Heart right ventricle (tissue), 16 donors: Measurements from ENCODE around the gene DHRS13. TPM values are rescaled to one million over a fixed set of nuclear protein-coding genes. Genes with fewer than 3 reads are reported as not detected.

Experiments used
- ATAC-seq, 8 donors: fragments of 200-7000 bp; cut with Tn5 transposase; one replicate each; pipeline ENCODE4 v1.9.1; 2020; ENCODE audit warnings: mild to moderate bottlenecking in 8 of 8, moderate library complexity in 8 of 8, moderate number of reproducible peaks in 1 of 8
- DNase-seq, 2 donors: peaks; one replicate each; pipeline ENCODE4 v3.0.0-alpha.2; 2020
- H3K27ac ChIP-seq, 10 donors: fragments of 200-600 bp; sonication (generic) in 2 of 10; one replicate each; pipeline versions ENCODE4 v1.5.0 to v1.8.0; 2020 to 2022; ENCODE audit warnings: mild to moderate bottlenecking in 3 of 10
- H3K27me3 ChIP-seq, 7 donors: fragments of 200-600 bp; one replicate each; pipeline ENCODE4 v1.8.0; 2021 to 2022; ENCODE audit warnings: mild to moderate bottlenecking in 2 of 7
- H3K36me3 ChIP-seq, 9 donors: fragments of 200-600 bp; sonication (generic) in 1 of 9; one replicate each; pipeline versions ENCODE4 v1.5.0 to v1.8.0; 2020 to 2022; ENCODE audit warnings: mild to moderate bottlenecking in 2 of 9
- H3K4me1 ChIP-seq, 9 donors: fragments of 200-600 bp; sonication (generic) in 1 of 9; one replicate each; pipeline versions ENCODE4 v1.5.0 to v1.8.0; 2020 to 2022; ENCODE audit warnings: mild to moderate bottlenecking in 4 of 9
- H3K4me3 ChIP-seq, 10 donors: fragments of 200-600 bp; sonication (generic) in 2 of 10; one replicate each; pipeline versions ENCODE4 v1.5.0 to v1.8.0; 2020 to 2022; ENCODE audit warnings: mild to moderate bottlenecking in 7 of 10, moderate library complexity in 2 of 10
- H3K9me3 ChIP-seq, 11 donors: fragments of 200-600 bp in 10 of 11; sonication (generic) in 2 of 11; one replicate each; pipeline versions ENCODE4 v1.5.0 to v1.8.0; 2013 to 2022; ENCODE audit warnings: mild to moderate bottlenecking in 2 of 11, control low read depth in 1 of 11, moderate library complexity in 1 of 11
- WGBS, 2 donors: extraction: QIAGEN DNeasy Blood & Tissue Kit; methylation state at CpG; one replicate each; pipeline ENCODE4 v1.1.7; 2013; ENCODE audit warnings: inconsistent platforms in 1 of 2; 5-methylcytosine and 5-hydroxymethylcytosine counted together
- intact Hi-C, 10 donors: fragments of 100-400 bp; cut with DNase I; formaldehyde crosslinking; loops; one replicate each; pipeline versions ENCODE4 v1.11.1 to v1.14.2; 2022
- polyA plus RNA-seq, 2 donors: library from polyadenylated mRNA; stranded (reverse); fragments of 200-250 nt; gene quantifications; one replicate each; pipeline ENCODE4 v1.2.3, GENCODE V29; 2013
- total RNA-seq, 10 donors: library from RNA; stranded (reverse); fragmentation: NEBNext Ultra II Directional in 3 of 10; extraction: Animal tissue kit (Norgen Biotek cat#: 25700) in 3 of 10; gene quantifications; one replicate each; pipeline versions ENCODE4 v1.2.1 to v1.2.4, GENCODE V29; 2021 to 2023
- TF ChIP-seq, protein P1 (sequence below), 9 donors: fragments of 200-600 bp; sonication (generic) in 2 of 9; IDR thresholded peaks; one replicate each; pipeline versions ENCODE4 v1.5.0 to v1.8.0; 2021 to 2022; ENCODE audit warnings: antibody characterized with exemption in 9 of 9, mild to moderate bottlenecking in 5 of 9, moderate library complexity in 1 of 9
- donor health status: Arrhythmogenic right ventricular cardiomyopathy.
- donor health status: ischemic (EF 13 %, LVEDD 7.1; RV severe dilation, severe dysfunction).
- donor health status: healthy with polysubstance abuse.
- donor health status: DM: no; HTN: yes; CAD: no.
- donor health status: DM: no; HTN: no; CAD: no.
- donor health status: ischemic (EF 25% LVEDD 6.9; RV normal size, moderate dysfunction).
- donor health status: ischemic (EF 25% LVEDD 5.7; RV mildly dilated, moderate dysfunction).
- donor health status: healthy.
- donor health status: DM: yes; HTN: yes; CAD: no.
- donor health status: Ischemic cardiomyopathy.
- donor health status: ischemic (EF 35%, LVEDD 5.7; RV mildly dilated, moderate dysfunction).
- donor health status: nonischemic (EF 11% LVEDD 7.7; RV severe dilation, severe dysfunction).
- donor health status: DM: yes; HTN: yes; CAD: no.
- donor health status: PGD.
- donor health status: ischemic (EF 29% LVEDD 5.4; RV normal size, mild dysfunction).
- donor health status: nonischemic (EF 23%, LVEDD 6.1; RV moderate dilation, normal function).

The DHRS13 gene
- total and polyA plus RNA-seq, 12 donors, result 1.1 to 5.6 (median 2.6) TPM

DNA sequence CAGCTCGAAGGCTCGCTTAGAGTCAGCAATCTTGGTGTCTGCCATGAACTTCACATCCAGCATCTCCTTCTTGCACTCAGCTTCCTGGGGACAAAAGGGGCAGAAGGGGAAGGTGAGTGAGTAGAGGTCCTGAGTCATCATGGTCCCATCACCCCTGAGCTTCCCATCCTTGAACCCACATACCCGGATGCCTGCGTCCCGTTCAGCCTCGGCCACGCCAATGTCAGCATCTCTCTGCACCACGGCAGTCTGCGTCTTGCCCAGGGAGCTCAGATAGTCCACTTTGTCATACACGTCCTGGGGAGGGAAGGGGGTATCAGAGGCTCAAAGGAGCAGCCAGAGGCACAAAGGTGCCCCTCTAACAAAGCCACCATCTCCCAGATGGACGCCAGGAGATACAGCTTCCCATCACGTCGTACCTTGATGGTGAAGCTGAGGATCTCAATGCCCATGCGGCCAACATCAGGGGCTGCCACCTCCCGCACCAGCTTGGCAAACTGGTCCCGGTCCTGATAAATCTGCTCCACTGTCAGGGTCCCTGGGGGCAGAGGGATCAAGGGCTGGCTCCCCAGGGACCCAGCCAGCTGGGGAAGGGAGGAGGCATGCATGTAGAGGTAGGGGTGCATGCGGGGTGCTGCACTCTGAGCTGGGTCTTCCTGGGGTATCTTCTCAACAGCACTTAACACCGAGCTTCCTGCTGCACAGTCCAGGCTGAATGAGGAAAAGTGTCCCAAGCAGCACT lies 20.6 kb downstream of the DHRS13 start:
- DNase-seq (no peak), ATAC-seq (no peak)
- peaks cover 0 to 91% (median 48%) of the 10 kb centered on the region in 9 donors for H3K36me3 ChIP-seq
- H3K9me3 ChIP-seq, result no peaks in the 10 kb centered on the region
- H3K27ac ChIP-seq, result no peak overlapping the region
- no peak overlapping the region for H3K4me3 ChIP-seq
- no peaks in the 10 kb centered on the region for H3K27me3 ChIP-seq
- peaks cover 0 to 13% (median 5%) of the 10 kb centered on the region in 9 donors for H3K4me1 ChIP-seq
- TF ChIP-seq, protein P1, sequence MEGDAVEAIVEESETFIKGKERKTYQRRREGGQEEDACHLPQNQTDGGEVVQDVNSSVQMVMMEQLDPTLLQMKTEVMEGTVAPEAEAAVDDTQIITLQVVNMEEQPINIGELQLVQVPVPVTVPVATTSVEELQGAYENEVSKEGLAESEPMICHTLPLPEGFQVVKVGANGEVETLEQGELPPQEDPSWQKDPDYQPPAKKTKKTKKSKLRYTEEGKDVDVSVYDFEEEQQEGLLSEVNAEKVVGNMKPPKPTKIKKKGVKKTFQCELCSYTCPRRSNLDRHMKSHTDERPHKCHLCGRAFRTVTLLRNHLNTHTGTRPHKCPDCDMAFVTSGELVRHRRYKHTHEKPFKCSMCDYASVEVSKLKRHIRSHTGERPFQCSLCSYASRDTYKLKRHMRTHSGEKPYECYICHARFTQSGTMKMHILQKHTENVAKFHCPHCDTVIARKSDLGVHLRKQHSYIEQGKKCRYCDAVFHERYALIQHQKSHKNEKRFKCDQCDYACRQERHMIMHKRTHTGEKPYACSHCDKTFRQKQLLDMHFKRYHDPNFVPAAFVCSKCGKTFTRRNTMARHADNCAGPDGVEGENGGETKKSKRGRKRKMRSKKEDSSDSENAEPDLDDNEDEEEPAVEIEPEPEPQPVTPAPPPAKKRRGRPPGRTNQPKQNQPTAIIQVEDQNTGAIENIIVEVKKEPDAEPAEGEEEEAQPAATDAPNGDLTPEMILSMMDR (IDR thresholded peaks at IDR 0.05), result no peak
- 94% methylated on average over 18 of the region's 18 CpGs for WGBS, 2 donors
- intact Hi-C loops, result no loop called here

DNA sequence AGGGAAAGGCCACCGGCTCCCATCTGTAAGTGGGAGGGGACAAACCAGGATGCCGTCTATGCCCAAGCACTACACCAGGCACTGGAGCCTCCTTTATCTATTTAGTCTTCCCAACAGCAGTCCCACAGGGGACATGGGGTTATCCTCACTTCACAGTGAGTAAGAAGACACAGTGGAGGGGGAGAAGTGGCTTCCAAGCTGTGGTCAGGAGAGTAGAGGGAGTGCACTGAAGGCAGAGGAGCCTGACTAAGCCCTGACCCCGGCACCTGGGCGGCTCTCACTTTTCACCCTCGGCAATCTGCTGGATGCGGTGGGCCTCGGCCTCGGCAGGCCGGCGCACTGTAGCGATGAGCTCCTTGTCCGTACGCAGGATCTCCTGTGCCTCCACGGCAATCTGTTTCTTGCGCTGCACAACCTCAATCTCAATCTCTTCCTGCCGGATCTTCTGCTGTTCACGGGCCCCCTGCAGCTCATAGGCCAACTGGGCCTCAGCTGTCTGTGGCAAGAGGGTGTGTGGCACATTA lies 21.3 kb downstream of the DHRS13 start:
- H3K9me3 ChIP-seq, result no peaks in the 10 kb centered on the region
- H3K36me3 ChIP-seq, result peaks cover 0 to 88% (median 48%) of the 10 kb centered on the region in 9 donors
- ATAC-seq (no peak), DNase-seq (no peak)
- H3K27ac ChIP-seq, result no peak overlapping the region
- intact Hi-C loops, result no loop called here
- TF ChIP-seq, protein P1 (IDR thresholded peaks at IDR 0.05), result no peak
- H3K4me3 ChIP-seq, result no peak overlapping the region
- 93 to 95% methylated on average over 17 of the region's 17 CpGs for WGBS, 2 donors
- H3K4me1 ChIP-seq, result peaks cover 0 to 13% (median 5%) of the 10 kb centered on the region in 9 donors
- no peaks in the 10 kb centered on the region for H3K27me3 ChIP-seq

DNA sequence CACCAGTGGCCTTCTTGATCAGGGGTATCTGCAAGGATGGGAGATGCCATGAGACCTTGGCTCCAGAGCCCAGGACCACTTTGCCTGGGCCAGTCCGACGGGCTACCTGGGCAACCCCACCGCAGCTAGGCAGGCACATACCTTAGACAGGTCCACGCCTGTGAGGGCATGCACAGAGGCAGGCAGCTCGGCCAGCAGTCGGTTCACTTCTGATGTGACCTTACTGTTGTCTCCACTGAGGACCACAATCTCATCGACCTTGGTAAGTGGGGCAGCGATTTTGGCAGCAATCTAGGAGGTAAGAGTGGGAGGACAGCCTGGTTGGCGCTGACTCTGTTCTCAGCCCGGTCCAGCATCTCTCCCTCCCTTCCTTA lies 22.3 kb downstream of the DHRS13 start:
- no peak overlapping the region for H3K27ac ChIP-seq
- peaks cover 0 to 12% (median 5%) of the 10 kb centered on the region in 9 donors for H3K4me1 ChIP-seq
- H3K36me3 ChIP-seq, result peaks cover 0 to 78% (median 48%) of the 10 kb centered on the region in 9 donors
- H3K4me3 ChIP-seq, result no peak overlapping the region
- H3K27me3 ChIP-seq, result no peaks in the 10 kb centered on the region
- WGBS, 2 donors, result 75 to 77% methylated on average over 10 of the region's 10 CpGs
- no peak for DNase-seq
- intact Hi-C loops, result no loop called here
- ATAC-seq, result peak in 1 of 8 donors; percentile 11
- no peaks in the 10 kb centered on the region for H3K9me3 ChIP-seq
- TF ChIP-seq, protein P1 (IDR thresholded peaks at IDR 0.05), result no peak

- intact Hi-C loops, result no loop called here
- no peak overlapping the region for H3K4me3 ChIP-seq
- H3K27me3 ChIP-seq, result no peaks in the 10 kb centered on the region
- TF ChIP-seq, protein P1 (IDR thresholded peaks at IDR 0.05), result no peak
- H3K36me3 ChIP-seq, result peaks cover 0 to 73% (median 48%) of the 10 kb centered on the region in 9 donors
- no peak overlapping the region for H3K27ac ChIP-seq
- WGBS, 2 donors, result 68 to 77% methylated on average over 9 of the region's 9 CpGs
- peaks cover 0 to 7% (median 2%) of the 10 kb centered on the region in 9 donors for H3K4me1 ChIP-seq
- H3K9me3 ChIP-seq, result no peaks in the 10 kb centered on the region
- DNase-seq, result no peak
- ATAC-seq, result no peak
These were observed 22.9 kb downstream of the DHRS13 start for GRCh38 chr17:28879886-28880571.
